Nephron (organoid): ENCODE measurements around the gene DDX47.
"Not testable (repeated sequence)": the region's sequence is repeated elsewhere in the genome, so short reads cannot be mapped to it uniquely, and the experiment has no call there.

ENCODE experiments used
- H3K27ac Mint-ChIP-seq, 3 experiments: 2 replicates each; pipeline ENCODE4 v1.8.0; 2020; ENCODE audit warnings: mixed read lengths in 3 of 3, mild to moderate bottlenecking in 2 of 3, moderate library complexity in 1 of 3
- H3K27me3 Mint-ChIP-seq: 2 replicates; pipeline ENCODE4 v1.8.0; 2021; ENCODE audit warnings: low read depth, mild to moderate bottlenecking, moderate library complexity, mixed read lengths
- H3K36me3 Mint-ChIP-seq: 2 replicates; pipeline ENCODE4 v1.8.0; 2020; ENCODE audit warnings: low read depth, mixed read lengths
- H3K4me1 Mint-ChIP-seq: 2 replicates; pipeline ENCODE4 v1.8.0; 2020; ENCODE audit warnings: mixed read lengths
- H3K4me3 Mint-ChIP-seq, 3 experiments: 2 replicates each; pipeline ENCODE4 v1.8.0; 2020; ENCODE audit warnings: mild to moderate bottlenecking in 3 of 3, mixed read lengths in 3 of 3, moderate library complexity in 2 of 3
- H3K9me3 Mint-ChIP-seq: 2 replicates; pipeline ENCODE4 v1.8.0; 2020; ENCODE audit warnings: mixed read lengths
- CTCF ChIP-seq, 3 experiments: fragments of 200-600 bp; sonication (generic); IDR thresholded peaks; one replicate each; pipeline ENCODE4 v1.5.0; 2021; ENCODE audit warnings: antibody characterized with exemption in 3 of 3; ENCODE audit not compliant: unreplicated experiment in 3 of 3

DDX47 gene

DNA sequence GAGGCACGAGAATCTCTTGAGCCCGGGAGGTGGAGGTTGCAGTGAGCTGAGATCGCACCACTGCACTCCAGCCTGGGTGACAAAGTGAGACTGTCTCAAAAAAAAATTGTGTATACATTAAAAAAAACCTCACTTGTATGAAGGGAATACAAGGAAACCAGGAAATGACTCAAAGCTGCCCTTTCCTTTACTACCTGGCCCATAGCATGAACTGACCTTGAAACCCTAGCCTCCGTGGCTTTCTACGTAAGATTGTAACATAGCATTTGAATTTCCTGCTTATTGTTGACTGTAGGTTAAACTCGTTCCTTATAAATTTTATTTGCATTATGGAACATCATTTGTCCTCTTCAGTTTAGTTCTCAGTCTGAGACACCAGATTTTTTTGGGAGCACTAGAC lies 9.1 kb upstream of the DDX47 start:
- peak overlapping the region in 2 of 3 experiments; percentile 0 to 10 for H3K27ac Mint-ChIP-seq

DNA sequence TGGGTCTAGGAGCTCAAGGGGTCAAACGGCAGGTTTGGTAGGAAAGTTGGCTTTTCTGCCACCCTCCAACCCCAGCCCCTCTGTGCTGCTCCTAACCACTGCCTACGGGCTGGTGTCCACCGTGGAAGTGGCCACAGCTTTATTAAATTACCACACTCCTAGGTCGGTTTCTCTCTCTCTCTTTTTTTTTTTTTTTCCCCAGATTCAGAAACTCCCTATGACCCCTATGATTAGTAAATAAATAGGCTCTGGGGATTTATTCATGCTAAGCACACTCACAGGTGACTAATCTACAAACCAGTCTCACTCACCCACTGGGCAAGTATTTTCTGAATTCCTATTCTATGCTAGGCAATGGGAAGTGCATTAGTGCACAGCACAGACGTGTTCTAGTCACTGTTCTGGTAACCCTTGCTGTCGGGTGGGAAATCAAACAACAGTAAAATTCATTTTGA lies 8.7 kb upstream of the DDX47 start:
- TF ChIP-seq CTCF (IDR thresholded peaks at IDR 0.05; ENCODE audit: unreplicated experiment in 3 of 3) = no peak
- Mint-ChIP-seq H3K9me3 (no peaks in the 10 kb centered on the region), H3K27ac (peak overlapping the region in 2 of 3 experiments; percentile 0 to 10), H3K27me3 (no peaks in the 10 kb centered on the region), H3K4me1 (peaks cover 20% of the 10 kb centered on the region), H3K4me3 (no peak overlapping the region), H3K36me3 (no peaks in the 10 kb centered on the region)

More for the DNA sequence above, 9.1 kb upstream of the DDX47 start:
- no peak for TF ChIP-seq CTCF (IDR thresholded peaks at IDR 0.05; ENCODE audit: unreplicated experiment in 3 of 3)
- Mint-ChIP-seq H3K4me3 (no peak overlapping the region), H3K36me3 (no peaks in the 10 kb centered on the region), H3K27me3 (no peaks in the 10 kb centered on the region), H3K4me1 (peaks cover 20% of the 10 kb centered on the region), H3K9me3 (no peaks in the 10 kb centered on the region)

- Mint-ChIP-seq H3K27me3 (no peaks in the 10 kb centered on the region), H3K4me1 (peaks cover 20% of the 10 kb centered on the region), H3K27ac (no peak overlapping the region), H3K9me3 (no peaks in the 10 kb centered on the region), H3K36me3 (no peaks in the 10 kb centered on the region), H3K4me3 (no peak overlapping the region)
- TF ChIP-seq CTCF (IDR thresholded peaks at IDR 0.05; ENCODE audit: unreplicated experiment in 3 of 3) = no peak
Observed at GRCh38 chr12:12806784-12807516, 6.2 kb upstream of the DDX47 start.

DNA sequence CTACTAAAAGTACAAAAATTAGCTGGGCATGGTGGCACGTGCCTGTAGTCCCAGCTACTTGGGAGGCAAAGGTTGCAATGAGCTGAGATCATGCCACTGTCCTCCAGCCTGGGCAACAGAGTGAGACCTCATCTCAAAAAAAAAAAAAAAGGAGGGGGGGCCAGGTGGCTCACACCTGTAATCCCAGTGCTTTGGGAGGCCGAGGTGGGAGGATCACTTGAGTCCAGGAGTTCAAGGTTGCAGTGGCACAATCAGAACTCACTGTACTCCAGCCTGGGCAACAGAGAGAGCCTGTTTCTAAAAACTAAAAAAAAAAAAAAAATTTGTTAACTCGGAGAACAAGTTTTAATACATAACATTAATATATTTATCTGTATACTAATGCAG lies 5.6 kb upstream of the DDX47 start:
- H3K27me3 Mint-ChIP-seq, H3K9me3 Mint-ChIP-seq, H3K27ac Mint-ChIP-seq, H3K4me3 Mint-ChIP-seq, H3K36me3 Mint-ChIP-seq: not testable (repeated sequence)
- H3K4me1 Mint-ChIP-seq = peaks cover 16% of the 10 kb centered on the region

DNA sequence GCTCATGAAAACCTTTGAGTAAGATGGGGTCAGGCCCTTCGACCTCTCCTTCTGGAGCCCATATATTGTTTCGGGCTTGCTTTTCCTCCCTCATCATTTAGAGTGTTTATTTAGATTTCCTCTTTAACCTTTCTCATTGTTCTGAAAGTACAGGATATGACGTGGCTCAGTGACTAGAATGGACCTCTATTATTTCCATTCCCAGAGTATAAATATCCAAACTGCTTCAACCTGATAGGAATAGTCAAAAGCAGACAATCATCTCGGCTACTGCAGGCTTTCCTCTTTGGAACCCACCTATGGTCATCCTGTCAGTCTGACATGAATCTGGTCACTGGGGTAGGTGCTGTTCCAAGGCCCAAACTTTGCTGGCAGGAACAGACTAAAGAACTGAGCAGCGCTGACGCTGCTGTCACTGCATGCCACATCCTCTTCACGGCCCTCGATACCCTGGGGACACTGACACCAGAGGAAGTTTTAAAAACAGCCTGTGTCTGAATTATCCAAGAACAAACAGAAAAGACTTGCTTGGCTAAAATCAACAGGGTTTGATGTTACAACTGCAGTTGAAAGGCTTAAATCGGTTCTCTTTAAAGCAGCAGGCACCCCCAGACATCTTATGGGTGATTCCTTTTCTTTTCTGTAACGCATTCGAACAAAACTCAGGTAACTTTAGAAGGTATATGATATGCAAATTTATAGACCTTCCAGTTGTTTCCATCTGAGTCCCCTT lies 5.0 kb upstream of the DDX47 start:
- Mint-ChIP-seq H3K9me3 (no peaks in the 10 kb centered on the region), H3K27ac (peak overlapping the region; percentile 63 to 82 (median 73)), H3K4me3 (no peak overlapping the region), H3K4me1 (peaks cover 20% of the 10 kb centered on the region), H3K36me3 (peaks cover 1% of the 10 kb centered on the region), H3K27me3 (no peaks in the 10 kb centered on the region)
- no peak for TF ChIP-seq CTCF (IDR thresholded peaks at IDR 0.05; ENCODE audit: unreplicated experiment in 3 of 3)

- peaks cover 15% of the 10 kb centered on the region for H3K36me3 Mint-ChIP-seq
- H3K4me1 Mint-ChIP-seq = peaks cover 38% of the 10 kb centered on the region
- H3K4me3 Mint-ChIP-seq = no peak overlapping the region
- H3K27me3 Mint-ChIP-seq = no peaks in the 10 kb centered on the region
- no peak for TF ChIP-seq CTCF (IDR thresholded peaks at IDR 0.05; ENCODE audit: unreplicated experiment in 3 of 3)
- no peaks in the 10 kb centered on the region for H3K9me3 Mint-ChIP-seq
- H3K27ac Mint-ChIP-seq = no peak overlapping the region
Observed at GRCh38 chr12:12810553-12811021, 2.6 kb upstream of the DDX47 start.
